HL-60 (cell line): Measurements from ENCODE around the gene TAF7L.
"Not testable (repeated sequence)": the region's sequence is repeated elsewhere in the genome, so short reads cannot be mapped to it uniquely, and the experiment has no call there.

Source experiments
- DNase-seq, 2 experiments: peaks; one replicate each; pipeline ENCODE4 v3.0.0-alpha.2; 2010 to 2020; ENCODE audit warnings: low read depth in 1 of 2, low spot score in 1 of 2
- H3K27ac ChIP-seq: fragments of 250-450 bp; sonication (Bioruptor Pico); replicated peaks from 2 replicates; pipeline ENCODE4 v1.5.1; 2020; ENCODE audit warnings: mild to moderate bottlenecking, moderate library complexity
- H3K27me3 ChIP-seq: fragments of 250-450 bp; sonication (Bioruptor Pico); 2 replicates; pipeline ENCODE4 v1.5.1; 2021; ENCODE audit warnings: mild to moderate bottlenecking, moderate library complexity; ENCODE audit not compliant: insufficient read depth, poor library complexity, severe bottlenecking
- H3K4me3 ChIP-seq: replicated peaks from 2 replicates; pipeline ENCODE4 v1.5.1; 2011; ENCODE audit warnings: mild to moderate bottlenecking, control low read depth, low read length; ENCODE audit not compliant: insufficient read depth
- CTCF ChIP-seq: IDR thresholded peaks from one replicate; pipeline ENCODE4 v1.5.1; 2011; ENCODE audit warnings: low read length, control low read depth, inconsistent platforms; ENCODE audit not compliant: insufficient read depth
- GABPA ChIP-seq: IDR thresholded peaks from 2 replicates; pipeline ENCODE4 v1.6.1; 2012; ENCODE audit warnings: low read depth
- POLR2AphosphoS5 ChIP-seq: IDR thresholded peaks from 2 replicates; pipeline ENCODE4 v1.6.1; 2012; ENCODE audit warnings: low read depth
- REST ChIP-seq: IDR thresholded peaks from 2 replicates; pipeline ENCODE4 v1.6.1; 2012; ENCODE audit warnings: low read depth; ENCODE audit not compliant: insufficient replicate concordance
- SPI1 ChIP-seq: IDR thresholded peaks from 2 replicates; pipeline ENCODE4 v1.6.1; 2012; ENCODE audit warnings: low read depth, mild to moderate bottlenecking, borderline replicate concordance

TAF7L gene

GRCh38 chrX:101303790-101304189 lies 12.7 kb upstream of the TAF7L start:
- H3K27me3 ChIP-seq: no peaks in the 10 kb centered on the region
- no peak for DNase-seq
- TF ChIP-seq CTCF: no peak
- TF ChIP-seq POLR2AphosphoS5: no peak
- no peak overlapping the region for H3K27ac ChIP-seq
- H3K4me3 ChIP-seq: no peak overlapping the region

GRCh38 chrX:101295603-101296002 lies 4.5 kb upstream of the TAF7L start:
- H3K27ac ChIP-seq, H3K4me3 ChIP-seq, H3K27me3 ChIP-seq, DNase-seq: not testable (repeated sequence)

DNA sequence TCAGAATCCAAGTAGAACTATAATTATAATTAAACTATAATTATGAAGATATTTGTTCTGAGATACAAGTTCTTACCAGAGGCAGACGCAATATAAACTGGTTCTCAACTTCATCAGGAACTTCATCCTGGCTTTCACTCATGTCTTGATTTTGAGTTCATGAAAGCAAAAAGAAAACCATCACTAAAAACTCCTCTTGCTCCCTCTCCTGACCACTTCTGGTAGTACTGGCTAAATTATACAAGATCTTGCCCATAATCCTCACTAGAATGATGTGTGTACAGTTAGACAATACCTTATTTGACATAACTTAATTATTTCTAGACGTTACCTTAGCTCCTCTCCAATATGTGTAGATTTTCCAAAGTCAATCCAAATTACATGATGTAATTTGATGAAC lies 3.7 kb downstream of the TAF7L start:
- TF ChIP-seq SPI1 (no peak), CTCF (peak; percentile 44), REST (no peak), GABPA (no peak)
- no peaks in the 10 kb centered on the region for H3K27me3 ChIP-seq
- no peak overlapping the region for H3K4me3 ChIP-seq
- DNase-seq: peak in 1 of 2 experiments; percentile 3
- no peak overlapping the region for H3K27ac ChIP-seq

DNA sequence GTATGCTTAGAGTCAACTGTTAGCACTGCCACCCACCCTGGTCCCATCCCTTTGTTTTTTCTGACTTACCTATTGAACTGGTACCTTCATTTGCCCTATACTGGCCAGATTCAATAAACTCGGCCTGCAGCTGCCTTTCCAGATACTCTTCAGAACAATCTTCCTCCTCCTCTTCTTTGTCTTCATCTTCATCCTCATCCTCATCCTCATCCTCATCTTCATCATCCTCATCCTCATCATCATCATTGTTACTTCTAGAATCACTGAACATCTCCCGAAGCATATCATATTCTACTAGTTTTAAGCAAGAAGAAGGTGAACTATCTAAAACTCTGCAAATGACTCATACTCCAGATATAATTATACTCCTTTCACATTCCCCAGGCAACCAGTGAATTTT lies 14.9 kb downstream of the TAF7L start:
- no peak for DNase-seq
- Histone ChIP-seq H3K27ac (no peak overlapping the region), H3K4me3 (no peak overlapping the region), H3K27me3 (no peaks in the 10 kb centered on the region)
- TF ChIP-seq CTCF: no peak

GRCh38 chrX:101274198-101274597 lies 16.9 kb downstream of the TAF7L start:
- Histone ChIP-seq H3K4me3 (no peak overlapping the region), H3K27ac (no peak overlapping the region), H3K27me3 (no peaks in the 10 kb centered on the region)
- TF ChIP-seq POLR2AphosphoS5 (no peak), CTCF (no peak)
- no peak for DNase-seq
